GM21529 (cell line): ENCODE measurements around the gene LOXL3.
A peak's percentile ranks its signal among the peaks of the same experiment; 100 is the strongest.
"Not testable (repeated sequence)": the region's sequence is repeated elsewhere in the genome, so short reads cannot be mapped to it uniquely, and the experiment has no call there.

ENCODE experiments used
- ATAC-seq: cut with Tn5 transposase; IDR thresholded peaks from one replicate; pipeline ENCODE4 v1.9.1; 2021; ENCODE audit not compliant: unreplicated experiment

LOXL3 gene

DNA sequence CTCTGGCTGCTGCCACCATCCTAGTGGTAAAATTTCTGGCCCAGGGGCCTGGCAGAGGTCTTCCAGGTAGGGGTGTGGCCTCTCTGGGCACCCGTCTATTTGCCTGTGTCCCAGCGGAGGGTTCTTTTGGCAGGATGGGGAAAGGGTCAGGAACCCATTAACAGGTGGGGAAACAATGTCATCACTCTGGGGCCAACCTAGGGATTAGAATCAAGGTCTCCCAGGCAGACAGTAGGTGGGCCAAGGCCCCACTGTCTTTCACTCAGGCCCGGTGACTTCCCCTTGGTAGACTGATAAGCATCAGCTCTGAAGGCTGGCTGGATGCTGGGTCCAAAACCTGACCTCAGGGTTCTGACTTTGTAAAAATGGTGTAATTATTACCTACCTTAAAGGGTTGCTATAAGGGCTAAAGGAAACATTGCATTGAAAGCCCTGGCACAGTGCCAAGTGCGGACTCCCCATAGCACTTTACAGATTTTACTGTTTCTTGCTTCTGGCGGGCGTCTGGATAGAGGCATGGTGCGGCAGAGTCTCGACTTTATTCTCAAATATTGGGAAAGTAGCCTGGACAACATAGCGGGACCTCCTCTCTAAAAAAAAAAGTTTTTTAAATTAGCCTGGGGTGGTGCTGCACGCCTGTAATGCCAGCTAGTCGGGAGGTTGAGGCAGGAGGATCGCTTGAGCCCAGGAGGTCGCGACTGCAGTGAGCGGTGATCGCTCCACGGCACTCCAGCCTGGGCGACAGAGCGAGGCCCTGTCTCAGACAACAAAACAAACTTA is 56.6 kb downstream of the LOXL3 start:
- no peak for ATAC-seq

DNA sequence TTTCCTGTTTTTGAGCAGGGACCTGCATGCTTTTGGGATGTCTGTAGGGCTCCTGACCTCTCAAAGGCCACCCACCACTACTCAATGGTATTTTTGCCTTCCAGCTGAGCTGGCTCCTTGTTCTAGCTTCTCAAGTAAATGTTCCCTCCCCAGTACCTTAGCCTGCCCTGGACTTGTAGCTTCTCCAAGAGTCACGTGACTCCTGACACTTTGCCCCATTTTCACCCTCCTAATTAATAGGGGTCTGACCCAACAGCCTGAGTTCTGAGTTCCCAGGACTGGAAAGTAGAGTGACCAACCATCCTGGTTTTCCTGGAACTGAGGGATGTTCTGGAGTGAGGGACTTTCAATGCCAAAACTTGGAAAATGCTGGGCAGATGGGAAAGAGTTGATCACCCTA is 58.3 kb downstream of the LOXL3 start:
- ATAC-seq: no peak

DNA sequence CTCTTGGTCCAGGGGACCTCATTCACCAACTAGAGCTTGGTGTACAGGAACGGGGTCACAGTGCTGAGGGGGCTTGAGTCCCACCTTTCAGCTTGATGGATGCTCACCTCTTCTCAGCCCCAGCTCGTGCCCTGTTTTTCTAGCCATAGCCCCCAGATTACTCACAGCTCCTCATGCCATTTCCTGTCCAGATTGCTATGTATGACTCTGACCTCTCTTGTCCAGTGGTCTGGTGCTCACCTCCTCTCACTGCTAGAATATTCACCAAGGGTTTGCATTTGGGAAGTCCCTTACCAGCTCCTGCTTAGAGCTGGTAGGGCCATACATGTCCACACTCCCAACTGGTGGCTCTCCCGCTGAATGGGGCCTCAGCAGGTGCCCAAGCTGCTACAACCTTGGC is 60.2 kb downstream of the LOXL3 start:
- no peak for ATAC-seq

DNA sequence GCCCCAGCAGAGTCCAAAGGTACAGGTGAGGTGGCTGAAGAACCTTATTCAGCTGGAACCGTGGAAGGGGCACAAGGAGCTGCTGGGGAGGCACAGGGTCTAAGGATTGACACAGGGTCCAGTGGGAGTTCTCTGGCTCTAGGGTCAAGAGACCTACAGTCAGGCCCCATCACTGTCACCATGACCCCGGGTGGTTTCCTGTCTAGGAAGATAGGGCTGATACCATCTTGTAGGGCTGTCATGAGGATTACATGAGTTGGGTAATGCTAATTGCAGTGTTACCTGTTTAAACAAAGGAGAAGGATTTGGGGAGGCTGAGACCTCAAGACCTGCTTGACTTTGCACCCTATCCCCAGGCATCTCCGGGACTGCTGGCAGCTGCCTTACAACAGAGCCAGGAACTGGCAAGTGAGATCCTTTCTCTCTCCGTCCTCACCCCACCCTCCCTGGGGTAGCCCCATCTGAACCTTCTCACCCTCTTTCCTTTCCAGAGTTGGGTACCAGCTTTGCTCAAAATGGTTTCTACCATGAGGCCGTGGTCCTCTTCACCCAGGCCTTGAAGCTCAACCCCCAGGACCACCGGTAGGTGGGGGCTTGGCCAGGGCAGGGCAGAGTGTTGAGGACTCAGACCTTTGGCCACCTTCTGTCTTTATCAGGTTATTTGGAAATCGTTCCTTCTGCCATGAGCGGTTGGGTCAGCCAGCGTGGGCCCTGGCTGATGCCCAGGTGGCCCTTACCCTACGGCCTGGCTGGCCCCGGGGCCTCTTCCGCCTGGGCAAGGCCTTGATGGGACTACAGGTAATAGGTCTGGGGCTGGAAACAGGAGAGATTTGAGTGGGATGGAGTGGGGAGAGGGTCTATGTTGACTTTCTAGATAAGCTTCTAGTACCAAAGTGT is 61.8 kb downstream of the LOXL3 start:
- ATAC-seq: no peak

DNA sequence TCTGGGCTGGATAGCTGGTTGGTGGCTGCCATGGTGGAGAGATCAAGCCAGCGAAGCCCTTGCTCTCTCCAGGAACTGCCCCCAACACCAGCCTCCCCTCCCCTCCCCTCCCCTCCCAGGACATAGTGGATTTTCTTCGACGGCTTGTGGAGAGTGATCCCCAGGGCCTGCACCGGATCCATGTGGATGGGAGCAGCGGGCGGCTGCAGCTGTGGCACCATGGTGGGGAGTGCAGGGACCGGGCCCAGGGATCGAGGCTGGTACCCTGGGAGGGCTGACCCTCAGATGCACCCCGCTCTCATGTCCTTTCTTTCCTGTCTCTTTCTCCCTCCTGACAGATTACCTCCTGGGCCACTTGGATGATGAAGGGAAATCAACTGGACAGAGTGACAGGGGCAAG is 63.8 kb downstream of the LOXL3 start:
- ATAC-seq: no peak

DNA sequence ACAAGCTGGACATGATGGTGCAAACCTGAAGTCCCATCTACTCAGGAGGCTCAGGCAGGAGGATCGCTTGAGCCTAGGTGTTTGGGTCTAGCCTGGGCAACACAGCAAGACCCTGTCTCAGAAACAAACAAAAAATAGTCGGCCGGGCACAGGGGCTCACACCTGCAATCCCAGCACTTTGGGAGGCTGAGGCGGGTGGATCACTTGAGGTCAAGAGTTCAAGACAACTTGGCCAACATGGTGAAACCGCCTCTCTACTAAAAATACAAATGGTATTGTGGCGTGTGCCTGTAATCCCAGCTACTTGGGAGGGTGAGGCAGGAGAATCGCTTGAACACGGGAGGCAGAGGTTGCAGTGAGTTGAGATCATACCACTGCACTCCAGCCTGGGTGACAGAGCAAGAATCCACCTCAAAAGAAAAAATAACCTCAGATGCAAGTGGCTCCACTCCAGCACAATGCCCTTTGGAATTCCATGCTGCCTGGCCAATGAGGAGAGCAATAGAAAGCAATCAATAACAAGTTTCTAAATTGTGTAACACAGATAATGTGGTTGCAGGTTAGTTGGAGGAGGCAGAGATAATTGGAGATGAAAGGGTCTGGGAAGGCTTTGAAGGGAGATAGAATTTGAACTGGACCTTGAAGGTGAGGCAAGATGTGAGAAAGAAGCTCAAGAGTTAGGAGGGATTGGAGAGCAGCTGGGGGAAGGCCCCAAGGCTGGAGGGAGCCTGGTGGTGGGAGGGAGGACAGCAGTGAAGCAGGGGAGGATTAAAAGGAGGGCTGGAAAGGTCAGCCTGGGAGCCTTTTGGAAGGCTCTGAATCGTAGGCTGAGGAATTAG is 64.9 kb downstream of the LOXL3 start:
- no peak for ATAC-seq

DNA sequence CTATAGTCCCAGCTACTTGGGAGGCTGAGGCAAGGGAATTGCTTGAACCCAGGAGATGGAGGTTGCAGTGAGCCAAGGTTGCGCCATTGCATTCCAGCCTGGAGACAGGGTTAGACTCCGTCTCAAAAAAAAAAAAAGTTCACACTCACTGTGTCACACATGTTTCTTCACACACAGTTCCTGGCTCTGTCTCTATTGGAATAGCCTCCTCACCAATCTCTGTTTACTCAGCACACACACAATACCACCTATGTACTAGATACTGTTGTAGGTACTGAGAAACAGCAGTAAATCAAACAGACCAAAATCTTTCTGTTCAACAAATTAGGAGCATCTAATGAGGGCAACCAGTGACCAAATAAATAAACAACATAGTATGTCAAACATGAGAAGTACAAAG is 67.6 kb downstream of the LOXL3 start:
- no peak for ATAC-seq

DNA sequence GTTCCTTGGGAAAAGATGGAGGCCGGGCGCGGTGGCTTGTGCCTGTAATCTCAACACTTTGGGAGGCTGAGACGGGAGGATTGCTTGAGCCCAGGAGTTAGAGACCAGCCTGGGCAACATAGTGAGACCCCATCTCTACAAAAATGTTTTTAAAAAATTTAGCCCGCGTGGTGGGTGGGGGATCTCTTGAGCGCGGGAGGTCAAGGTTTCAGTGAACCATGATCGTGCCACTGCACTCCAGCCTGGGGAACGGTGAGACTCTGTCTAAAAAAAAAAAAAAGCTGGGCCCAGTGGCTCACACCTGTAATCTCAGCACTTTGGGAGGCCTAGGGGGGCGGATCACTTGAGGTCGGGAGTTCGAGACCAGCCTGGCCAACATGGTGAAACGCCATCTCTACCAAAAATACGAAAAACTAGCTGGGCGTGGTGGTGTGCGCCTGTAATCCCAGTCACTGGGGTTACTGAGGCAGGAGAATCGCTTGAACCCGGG is 70.0 kb downstream of the LOXL3 start:
- not testable (repeated sequence) for ATAC-seq

DNA sequence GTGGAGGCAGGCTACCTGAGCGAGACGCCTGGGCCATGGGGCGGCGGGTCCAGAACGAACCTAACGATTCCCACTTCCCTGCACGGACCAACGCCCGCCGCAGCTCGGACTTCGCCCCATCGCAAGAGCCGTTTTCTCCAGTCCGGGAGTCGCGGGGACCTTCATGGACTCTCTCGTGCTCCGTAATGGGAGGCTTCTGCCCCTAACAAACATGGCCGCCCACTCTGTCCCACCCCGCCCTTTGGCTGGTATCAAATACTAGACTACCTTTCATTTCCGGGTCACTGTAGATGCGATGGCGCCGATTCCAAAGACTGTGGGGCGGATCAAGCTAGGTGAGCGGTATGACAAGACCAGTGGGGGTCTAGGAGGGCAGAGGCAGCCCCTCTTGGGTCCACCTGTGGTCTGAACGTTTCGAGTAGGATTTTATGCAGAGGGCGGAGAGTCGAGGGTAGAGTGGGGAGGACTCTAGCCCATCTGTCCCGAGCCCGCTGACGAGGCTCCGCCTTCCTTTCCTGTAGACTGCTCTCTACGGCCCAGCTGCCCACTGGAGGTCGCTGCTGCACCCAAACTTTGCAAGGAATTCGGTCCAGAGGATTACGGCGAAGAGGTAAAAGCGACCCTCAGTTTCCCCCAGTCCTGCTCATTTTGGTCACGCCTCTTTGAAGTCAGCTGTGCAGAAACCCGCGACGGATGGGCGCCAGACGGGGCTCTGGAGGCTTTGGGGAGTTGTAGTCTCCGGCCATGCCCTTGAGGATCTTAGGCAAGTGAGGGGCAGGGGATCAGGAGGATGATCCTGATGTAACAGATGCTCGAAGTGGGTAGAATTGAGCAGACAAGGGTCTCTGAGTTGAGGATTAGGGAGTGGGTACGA is 70.7 kb downstream of the LOXL3 start, which contains the start of the genes CCDC142 and TTC31:
Gene CCDC142, minus strand, starts transcription at position 198 of the 874 bp plus-strand sequence. Its CDS starts 161 bp downstream, at position 37.
Gene TTC31, plus strand, starts transcription at position 281 of the 874 bp plus-strand sequence. Its CDS starts 15 bp downstream, at position 296.
- peak; percentile 91 for ATAC-seq
